HG03196 (cell line): ENCODE results near the gene ARHGAP6.
"Not testable (repeated sequence)": the region's sequence is repeated elsewhere in the genome, so short reads cannot be mapped to it uniquely, and the experiment has no call there.

Experiments
- ATAC-seq: cut with Tn5 transposase; IDR thresholded peaks from one replicate; pipeline ENCODE4 v1.9.1; 2021; ENCODE audit not compliant: unreplicated experiment

The ARHGAP6 gene

DNA sequence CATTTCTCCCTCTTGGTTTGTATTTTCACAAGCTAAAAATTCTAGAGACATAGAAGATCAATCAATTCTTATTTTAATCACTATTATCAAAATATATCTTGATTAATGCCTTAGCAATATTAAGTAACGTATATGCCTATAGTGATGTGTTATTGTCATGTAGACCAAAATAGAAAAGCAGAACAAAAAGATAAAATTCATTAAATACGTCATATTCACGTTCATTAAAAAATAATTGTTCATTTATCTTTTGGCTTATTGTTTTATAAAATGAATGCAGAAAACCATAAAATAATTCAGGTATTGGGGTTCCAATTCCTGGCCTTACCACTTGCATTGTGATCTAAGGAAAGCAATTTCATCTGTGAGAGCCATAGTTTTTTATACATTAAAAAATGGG is 300.3 kb downstream of the ARHGAP6 start:
- ATAC-seq, result no peak

DNA sequence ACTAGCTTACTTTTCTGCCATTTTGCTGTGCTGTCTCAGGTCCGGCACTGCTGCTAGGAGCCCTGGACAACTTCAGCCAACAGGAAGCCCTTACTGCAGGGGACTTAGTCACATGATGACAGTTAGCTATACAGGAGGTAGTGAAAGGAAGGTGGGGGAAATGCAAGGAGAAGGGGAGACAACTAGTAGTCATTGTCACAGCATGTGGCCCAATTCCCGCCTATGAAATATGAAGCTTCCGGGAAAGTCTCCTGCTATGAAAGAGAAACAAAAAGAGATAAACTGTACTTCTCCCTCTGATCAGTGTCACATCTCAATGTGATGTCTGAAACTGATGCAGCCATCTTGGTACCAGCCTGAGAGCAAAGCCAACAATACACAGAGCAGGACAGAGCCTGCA is 300.9 kb downstream of the ARHGAP6 start:
- no peak for ATAC-seq

DNA sequence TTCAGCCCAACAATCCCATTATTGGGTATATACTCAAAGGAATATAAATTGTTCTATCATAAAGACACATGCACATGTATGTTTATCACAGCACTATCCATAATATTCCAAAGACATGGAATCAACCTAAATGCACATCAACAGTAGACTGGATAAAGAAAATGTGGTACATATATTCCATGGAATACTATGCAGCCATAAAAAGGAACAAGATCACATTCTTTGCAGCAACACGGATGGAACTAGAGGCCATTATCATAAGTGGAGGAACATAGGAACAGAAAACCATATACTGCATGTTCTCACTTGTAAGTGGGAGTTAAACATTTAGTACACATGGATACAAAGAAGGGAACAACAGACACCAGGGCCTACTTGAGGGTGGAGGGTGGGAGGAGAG is 301.9 kb downstream of the ARHGAP6 start:
- not testable (repeated sequence) for ATAC-seq

DNA sequence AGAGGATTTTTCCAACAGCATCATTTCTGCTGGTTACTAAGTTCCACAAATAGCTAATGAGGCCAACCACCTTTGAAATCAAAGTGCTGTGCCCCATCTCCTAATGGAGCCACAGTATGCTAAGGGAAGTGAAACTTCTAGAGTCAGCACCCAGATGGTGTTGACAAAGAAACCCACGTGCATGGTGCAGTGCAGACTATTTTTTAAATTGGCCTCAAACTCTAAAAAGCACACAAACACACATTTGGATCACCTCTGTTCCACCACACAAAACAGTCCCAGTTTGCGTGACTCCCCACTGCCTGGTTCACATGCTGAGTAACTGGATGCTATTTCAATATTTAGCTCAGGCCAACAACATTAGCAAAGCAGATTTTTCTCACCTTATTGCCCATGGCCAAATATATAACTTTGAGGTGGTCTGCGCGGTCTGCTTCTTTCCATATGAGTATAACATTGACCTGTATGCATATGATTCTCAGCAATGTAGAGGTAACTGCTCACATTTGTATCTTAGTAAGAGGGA is 302.6 kb downstream of the ARHGAP6 start:
- peak; percentile 98 for ATAC-seq

DNA sequence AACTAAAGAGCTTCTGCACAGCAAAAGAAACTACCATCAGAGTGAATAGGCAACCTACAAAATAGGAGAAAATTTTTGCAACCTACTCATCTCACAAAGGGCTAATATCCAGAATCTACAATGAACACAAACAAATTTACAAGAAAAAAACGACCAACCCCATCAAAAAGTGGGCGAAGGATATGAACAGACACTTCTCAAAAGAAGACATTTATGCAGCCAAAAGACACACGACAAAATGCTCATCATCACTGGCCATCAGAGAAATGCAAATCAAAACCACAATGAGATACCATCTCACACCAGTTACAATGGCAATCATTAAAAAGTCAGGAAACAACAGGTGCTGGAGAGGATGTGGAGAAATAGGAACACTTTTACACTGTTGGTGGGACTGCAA is 304.1 kb downstream of the ARHGAP6 start:
- not testable (repeated sequence) for ATAC-seq

DNA sequence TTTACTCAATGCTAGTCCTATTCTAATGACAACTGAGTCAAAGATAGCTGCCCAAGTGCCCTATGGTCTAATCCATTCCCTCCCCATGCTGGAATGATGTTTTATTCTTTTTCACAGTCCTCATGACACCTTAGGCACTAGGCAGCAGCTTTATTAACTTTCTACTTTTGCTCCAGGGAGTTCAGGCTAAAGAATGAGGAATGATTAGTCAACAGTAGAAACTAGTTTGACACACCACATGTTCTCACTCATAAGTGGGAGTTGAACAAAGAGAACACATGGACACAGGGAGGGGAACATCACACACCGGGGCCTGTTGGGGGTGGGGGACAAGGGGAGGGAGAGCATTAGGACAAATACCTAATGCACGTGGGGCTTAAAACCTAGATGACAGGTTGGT is 309.8 kb downstream of the ARHGAP6 start:
- ATAC-seq, result not testable (repeated sequence)

DNA sequence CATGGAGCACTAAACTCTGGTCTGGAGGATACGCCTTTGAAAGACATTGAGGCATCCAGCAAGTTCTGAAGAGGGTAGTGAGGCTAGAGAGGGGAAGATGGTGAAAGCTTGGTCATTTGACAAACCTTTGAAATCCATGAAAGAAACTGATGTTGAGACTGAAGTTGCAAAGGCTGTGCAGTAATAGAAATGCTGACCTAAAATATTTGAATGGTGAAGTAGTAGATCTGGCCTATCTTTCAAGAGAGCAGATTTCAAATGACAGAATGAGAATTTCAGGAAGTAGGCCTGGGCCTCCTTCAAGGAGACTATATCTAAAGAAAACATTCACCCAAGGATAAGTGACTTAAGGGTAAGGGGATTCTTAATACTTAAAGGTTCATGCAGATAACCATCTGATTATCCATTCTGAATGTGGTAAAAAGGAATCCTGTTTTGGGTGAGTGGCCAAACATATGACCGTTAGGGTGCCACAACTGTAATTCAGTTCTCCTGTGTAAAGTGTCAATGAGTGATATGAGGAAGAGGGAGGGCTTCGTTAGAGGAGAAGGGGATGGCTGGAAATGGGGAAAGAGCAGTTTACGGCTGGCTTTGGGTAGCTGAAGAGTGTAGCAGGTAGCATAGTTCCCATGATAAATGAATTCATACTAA is 310.3 kb downstream of the ARHGAP6 start:
- ATAC-seq, result no peak

DNA sequence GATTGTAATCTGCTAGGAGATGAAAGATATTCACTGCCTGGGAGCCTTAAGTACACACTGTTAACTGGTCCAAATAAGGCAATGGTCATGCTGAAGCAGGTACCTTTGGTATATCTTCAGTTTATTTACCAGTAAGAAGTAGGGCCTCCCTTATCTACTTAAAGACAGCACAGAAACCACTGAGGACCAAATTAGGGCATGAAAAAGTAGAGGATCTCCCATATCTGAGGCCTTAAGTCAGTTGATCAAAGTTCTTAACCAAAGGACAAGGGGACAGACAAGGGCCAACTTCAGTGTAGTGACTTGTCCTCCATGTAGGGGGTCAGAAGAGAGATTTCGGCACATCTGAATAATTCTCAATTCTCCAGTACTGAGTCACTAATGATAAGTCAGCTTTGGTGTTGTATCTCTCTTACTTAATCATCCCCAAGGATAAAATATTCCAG is 313.4 kb downstream of the ARHGAP6 start:
- ATAC-seq, result no peak

DNA sequence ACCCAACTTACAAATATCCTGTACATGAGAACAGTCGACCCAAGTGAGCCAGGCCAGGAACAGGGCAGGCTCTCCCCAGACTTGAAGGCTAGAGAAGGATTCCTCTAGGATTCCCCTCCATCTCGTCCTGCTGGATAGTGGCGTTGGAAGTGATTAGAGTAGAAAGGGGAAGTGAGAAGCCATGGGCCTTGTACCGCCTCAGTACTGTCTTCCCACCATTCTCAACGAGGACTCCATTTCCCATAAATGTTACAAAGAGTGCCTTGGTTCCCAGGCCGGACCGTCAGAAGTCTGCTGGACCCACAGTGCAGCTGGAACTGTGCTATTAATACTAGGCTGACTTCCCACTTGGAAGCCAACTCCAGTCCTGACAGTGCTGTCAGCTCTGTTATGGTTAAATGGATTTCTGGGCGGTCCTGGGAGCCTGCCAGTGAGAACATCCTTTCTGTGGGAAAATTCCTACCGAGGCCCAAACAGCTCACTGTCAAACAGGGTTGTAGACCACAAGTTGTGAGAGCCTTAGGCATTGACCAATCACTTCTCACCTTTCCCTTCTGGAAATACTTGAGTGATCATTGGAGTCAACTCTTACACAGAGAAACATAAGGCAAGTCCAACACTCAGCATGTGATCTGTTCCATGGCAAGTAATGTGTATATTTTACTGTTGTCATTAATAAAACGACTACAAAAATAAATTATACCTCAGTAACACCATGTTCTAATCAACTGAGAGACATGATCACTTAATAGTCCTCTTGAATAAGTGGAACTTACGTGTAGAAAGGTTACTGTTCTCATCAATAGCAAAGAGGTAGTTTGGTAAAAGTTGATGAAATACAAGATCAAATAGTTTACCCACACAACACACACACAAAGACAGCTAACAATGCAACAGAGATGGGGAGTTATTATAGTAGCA is 314.1 kb downstream of the ARHGAP6 start:
- ATAC-seq, result no peak

DNA sequence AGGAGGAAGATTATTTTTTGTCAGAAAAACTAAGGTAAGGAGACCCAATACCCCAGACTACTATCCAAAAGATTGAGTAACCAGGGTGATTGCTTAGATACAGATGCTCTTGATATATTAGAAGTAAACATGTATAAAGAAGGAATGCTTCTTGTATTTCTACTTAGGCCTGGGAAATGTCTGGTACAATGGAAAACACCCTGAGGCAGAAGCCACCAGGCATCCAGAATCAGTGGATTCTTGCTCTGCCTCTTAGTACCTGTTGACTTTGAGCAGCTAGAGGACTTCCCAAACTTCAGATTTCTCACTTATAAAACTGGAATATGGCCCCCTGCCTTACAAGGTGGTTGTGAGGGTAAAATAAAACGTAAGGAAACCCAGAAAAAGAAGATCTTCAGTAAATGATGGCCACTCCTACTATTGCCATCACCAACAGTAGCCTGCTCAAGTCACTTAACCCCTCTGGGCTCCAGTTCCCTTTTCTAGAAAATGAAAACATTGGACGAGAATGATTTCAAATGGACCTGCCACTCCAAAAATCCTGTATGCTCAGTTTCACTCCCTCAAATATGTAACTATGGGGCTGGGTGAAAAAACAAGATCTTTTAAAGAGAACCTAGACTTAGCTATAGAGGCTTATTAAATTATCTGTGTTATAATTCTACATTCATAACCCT is 315.9 kb downstream of the ARHGAP6 start:
- no peak for ATAC-seq

DNA sequence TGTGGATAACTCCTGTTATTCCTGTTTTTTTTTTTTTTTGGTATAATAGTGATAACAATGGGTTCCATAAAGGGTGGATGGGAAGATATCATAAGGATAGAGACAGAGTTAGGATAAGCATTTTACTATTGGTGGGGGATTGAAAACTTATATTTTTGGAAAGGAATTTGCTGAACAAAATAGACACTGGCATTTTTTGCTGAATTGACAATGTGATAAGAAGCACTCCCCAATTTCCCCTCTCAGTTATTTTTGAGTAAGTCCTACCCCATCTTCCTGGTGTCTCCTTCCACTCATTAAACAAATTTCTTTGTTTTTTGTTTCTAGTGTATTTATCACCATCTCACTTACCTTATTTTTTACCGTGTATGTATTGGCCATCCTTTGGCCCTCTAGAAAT is 316.7 kb downstream of the ARHGAP6 start:
- ATAC-seq, result no peak

DNA sequence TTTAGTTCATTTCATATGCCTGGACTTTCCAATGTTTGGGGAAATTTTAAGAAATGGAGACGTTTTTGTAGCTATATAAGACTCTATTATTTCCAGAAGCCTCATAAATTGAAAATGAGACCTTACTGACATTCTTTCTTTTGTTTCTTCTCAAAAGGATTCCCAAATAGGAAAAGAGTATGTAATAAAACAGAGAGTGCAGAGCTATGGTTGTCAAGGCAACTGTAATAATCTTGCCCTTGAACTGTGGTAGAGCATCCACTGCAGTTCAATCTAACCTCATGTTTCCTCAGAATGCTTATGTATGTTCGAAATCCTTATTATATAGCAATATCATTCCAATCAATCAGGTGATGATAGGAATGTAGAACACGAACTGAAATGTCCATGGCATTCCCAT is 318.4 kb downstream of the ARHGAP6 start:
- ATAC-seq, result no peak

DNA sequence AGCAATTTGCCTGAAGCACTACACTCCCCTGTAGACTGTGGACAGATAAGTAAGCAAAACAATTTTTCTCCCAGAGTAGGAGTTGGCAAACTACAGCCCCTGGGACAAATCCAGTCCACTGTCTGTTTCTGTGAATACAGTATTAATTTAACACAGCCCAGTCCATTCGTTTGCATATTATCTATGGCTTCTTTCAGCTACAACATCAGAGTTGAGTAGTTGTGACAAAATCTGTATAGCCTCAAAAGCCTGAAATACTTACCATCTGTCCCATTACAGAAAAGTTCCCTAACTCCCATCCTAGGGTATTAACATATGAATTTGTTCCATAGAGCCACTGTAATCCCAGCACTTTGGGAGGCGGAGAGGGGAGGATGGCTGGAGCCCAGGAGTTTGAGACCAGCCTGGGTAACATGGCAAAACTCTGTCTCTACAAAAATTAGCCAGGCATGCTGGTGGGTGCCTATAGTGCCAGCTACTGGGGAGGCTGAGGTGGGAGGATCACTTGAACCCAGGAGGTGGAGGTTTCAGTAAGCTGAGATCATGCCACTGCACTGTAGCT is 319.5 kb downstream of the ARHGAP6 start:
- no peak for ATAC-seq

DNA sequence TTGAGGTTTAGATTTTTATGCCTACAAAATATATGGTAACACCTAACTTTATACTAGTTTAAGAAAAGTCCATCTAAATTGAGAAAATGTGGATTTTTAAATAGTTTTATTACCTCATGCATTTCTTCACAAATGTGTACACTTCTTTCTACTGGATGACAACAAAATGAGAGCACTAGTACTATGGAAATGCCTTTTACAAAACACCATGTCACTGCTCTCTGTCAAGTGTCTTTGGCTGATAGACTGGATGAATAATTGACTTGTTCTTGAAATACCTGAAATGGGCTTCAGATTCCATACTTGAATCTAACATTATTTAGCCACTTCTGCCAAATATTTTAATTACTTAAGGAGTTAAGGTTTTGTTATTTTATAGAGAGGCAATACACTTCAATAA is 323.0 kb downstream of the ARHGAP6 start:
- ATAC-seq, result no peak

DNA sequence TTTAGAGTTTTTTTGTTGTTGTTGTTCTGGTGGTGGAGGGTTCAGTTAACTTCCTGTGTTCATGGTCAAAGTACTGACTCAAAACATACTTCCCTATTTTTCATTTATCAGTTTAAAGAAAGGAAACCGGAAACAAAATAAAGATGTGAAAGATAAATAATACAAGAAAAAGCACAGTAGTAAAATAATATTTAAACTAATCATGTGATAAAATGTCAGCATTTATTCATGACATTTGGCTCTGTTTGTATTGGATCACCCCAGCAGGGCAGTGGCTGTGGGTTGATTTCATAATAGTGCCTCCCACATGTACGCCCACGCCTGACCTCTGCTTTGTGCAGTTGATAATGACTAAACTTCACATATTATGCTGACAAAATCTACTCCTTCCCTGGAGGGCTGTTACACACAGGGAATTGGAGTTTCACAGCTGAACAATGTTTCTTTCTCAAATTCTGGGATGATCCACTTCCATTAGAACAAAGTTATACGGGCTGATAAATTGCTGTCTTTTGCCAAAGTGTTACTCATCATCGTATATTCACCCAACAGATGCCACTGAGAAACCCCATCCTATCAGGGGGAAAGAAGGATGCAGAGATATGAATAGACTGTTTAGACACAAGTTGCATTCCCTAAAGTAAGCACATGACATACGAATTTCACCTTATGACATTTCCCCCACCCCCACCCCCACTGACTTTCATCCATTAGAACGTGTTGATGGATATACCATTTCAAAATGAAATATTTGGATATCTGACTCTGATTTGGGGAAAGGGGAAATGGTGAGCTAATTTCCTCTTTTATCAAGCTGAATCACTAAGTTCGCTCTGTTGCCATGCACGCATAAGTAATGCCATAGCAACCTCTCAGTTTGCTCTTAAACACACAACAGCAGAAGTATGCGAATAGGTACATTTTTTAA is 324.2 kb downstream of the ARHGAP6 start:
- peak; percentile 72 for ATAC-seq

DNA sequence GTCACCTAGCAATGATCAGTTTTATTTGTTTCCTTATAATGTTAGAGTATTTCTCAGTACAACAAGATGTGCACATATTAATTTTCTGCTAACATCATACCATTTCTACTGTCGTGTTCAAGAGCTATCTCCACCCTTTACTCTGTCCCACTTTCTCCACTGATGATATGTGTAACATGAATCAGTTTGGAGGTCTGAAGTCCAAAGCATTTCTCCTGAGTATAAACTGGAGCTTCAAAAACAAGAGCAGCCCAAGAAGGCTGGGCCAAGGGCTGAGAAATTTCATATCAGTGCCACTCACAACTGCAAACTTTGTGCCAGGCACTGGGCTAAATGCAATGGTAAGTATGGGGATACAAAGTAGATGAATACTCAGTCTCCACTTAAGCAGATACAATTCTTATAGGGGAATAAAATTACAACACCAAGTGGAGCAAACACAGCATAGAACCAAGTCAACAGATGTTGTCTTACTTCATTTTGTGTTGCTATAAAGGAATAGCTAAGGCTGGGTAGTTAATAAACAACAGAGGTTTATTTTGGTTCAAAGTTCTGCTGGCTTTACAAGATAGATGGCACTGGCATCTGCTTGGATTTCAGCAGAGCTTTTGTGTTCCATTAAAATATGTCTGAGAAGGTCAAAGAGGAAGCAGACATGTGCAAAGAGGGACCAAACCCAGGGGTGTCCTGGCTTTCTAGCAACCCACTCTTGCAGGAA is 328.3 kb downstream of the ARHGAP6 start:
- no peak for ATAC-seq

DNA sequence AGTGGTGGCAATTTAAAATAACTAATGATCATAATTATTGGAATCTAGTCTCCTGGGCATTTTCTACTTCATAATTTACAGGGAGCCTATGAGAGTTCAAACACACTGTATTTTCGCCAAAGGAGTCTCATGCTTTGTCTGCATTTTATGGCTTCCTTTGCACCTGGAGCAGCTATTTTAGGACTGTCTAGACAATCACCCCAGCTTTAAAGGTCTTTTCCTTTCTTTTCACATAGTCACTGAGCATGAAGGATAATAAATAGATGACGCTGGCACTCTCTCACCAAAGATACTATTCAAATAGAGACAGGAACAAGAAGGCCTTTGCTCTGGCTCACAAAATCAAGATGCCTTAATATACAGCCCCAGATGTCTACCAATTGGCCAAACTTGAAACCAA is 329.5 kb downstream of the ARHGAP6 start:
- ATAC-seq, result no peak

DNA sequence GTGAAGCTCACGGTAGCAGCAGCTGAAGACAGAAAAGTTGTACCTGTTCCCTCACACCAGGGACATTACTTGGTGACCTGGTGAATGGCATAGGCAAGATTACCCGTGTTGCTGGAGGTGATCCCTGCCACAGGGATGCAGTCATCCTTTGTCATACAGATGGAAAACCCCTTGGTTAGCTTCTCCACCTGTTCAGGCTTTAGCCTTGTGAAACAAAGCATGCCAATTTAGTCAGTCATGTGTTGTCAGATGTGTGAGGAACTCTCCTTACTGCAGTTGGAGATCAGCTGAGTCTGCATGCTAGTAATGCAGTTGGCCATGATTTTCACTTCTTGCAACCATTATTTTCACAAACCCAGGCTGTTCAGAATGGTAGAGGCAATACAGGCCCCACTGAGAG is 331.6 kb downstream of the ARHGAP6 start:
- ATAC-seq, result no peak

DNA sequence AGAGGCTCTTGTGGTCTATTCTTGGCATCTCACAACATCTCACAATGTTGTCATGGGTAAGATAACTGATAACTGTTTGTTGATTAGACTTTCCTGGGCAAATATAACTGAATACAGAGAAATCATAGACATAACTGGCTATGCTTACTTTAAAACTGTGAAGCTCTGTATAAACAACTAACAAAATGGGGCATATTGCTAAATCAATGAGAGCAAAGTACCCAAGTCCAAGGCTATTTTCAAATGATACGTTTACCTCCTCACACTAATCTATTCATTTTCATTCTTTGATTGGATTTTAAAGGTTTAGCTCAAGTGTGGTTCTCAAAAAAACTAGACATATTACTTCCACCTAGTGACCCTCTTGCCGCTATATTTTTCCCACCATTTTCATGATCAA is 333.9 kb downstream of the ARHGAP6 start:
- no peak for ATAC-seq

DNA sequence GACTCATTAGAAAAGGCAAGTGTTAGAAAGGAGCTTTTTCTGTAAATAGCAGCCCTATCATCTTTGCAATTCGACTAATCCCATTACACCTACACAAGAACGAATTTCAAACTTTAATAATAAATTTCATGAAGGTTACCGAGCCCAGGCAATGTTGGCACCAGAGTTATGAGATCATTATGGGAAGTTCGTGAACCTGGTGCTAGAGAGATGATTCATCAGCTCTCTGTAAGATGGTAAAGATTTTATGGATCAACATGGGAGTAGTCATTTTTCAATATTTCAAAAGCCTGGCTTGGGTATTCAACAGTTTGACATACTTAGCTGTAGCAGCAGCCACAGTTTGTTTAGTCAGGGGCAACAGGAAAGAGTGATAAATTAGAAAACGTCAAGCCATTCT is 336.7 kb downstream of the ARHGAP6 start:
- ATAC-seq, result no peak
